NCI-H226 (cell line): ENCODE measurements around the gene ACSS1.

ENCODE experiments used
- DNase-seq: peaks from one replicate; pipeline ENCODE4 v3.0.0-alpha.2; 2015

ACSS1 gene

GRCh38 chr20:25030649-25031207 lies 27.2 kb downstream of the ACSS1 start:
- no peak for DNase-seq

GRCh38 chr20:25030007-25030648 lies 27.8 kb downstream of the ACSS1 start:
- no peak for DNase-seq

GRCh38 chr20:25025986-25026605 lies 31.8 kb downstream of the ACSS1 start:
- no peak for DNase-seq

DNA sequence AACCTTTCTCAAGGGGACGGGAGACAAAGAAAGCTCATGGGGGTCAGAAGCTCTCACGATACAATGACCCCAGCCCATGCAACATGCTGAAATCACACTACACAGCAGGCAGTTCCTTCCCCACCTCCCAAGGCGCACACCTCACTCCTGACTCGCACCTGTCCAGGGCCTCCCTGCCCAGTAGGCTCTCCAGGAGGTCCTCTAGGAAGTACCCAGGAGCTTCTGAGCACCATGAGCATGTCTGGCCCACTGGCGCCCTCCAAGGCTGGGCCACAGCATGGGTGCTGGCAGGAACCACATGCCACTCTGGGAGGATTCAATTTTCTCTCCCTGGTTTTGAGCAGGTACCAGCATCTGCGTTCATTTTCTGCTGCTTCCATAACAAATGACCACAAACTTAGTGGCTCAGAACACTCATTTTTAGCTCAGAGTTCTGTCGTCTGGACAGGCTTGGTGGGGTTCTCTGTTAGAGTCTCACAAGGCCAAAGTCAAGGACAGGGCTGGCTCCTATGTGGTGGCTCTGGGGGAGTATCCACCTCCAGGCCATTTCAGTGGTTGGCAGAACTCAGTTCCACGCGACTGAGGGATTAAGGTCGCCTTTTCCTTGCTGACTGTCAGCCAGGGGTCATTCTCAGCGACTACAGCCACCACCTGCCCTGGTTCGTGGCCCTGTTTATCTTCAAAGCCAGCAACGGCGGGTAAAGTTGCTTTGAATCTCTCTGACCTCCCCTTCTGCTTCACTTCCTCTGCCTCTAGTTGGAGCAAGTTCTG lies 32.7 kb downstream of the ACSS1 start:
- DNase-seq = no peak

DNA sequence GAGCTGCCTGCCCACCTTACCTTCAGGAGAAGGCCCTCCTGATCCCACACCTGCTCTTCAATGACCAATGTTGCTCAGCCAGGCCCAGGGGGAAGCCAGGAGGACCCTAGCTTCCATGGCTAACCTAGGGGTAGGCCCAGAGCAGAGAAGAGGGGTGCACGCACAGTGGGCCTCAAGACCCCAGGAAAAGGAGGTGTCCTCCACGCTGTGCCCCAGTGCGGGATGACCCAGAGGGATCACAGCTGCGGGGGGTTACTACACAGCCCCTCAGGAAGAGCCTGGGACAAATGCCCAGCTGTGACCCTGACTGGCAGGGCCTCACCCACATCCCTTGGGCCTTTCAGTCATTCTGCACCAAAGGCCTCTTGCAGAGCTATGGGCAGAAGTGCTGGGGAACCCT lies 33.8 kb downstream of the ACSS1 start:
- DNase-seq = no peak

DNA sequence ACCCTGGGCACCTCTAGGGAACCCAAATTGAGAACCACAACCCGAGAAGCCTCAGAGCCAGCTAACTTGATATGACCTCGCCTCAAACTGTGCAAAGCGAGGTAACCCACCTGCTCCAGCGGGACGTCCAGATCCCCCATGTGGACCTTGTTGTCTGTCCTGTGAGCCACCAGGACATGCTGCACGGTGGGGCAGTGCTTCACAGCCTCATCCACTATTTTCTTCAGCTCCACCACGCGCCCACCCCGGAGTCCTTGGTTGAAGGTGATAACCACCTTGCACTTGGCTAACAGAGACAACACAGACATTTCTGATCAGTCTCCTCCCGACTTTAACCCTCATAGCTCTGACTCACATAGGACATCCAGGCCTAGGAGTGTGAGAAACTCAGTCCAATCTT lies 34.6 kb downstream of the ACSS1 start:
- no peak for DNase-seq

GRCh38 chr20:25022680-25023079 lies 35.3 kb downstream of the ACSS1 start:
- DNase-seq = no peak

GRCh38 chr20:25021336-25021735 lies 36.6 kb downstream of the ACSS1 start:
- DNase-seq = no peak

DNA sequence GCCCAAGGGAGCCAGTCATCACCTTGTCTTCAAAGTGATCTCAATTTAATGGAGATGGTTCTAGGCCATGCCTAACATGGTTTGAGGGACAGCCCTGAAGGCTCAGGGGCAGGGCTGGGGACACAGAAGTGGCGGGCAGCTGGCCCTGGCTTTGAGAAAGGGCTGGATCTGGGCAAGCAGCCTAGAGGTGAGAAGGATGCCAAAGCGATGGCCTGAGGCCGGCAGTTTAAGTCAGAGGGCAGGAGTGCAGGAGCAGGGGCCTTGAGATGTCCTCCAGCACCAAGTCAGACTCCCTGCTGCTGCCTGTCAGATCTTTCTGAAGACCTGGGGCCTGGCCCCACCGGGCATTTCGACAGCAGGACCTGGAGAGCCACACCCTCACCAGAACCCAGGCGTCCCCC lies 37.0 kb downstream of the ACSS1 start:
- DNase-seq = no peak

GRCh38 chr20:25020345-25020744 lies 37.6 kb downstream of the ACSS1 start:
- DNase-seq = no peak

GRCh38 chr20:25019381-25020155 lies 38.4 kb downstream of the ACSS1 start:
- DNase-seq = no peak

- DNase-seq = no peak
Observed at GRCh38 chr20:25018841-25019240, 39.1 kb downstream of the ACSS1 start.

DNA sequence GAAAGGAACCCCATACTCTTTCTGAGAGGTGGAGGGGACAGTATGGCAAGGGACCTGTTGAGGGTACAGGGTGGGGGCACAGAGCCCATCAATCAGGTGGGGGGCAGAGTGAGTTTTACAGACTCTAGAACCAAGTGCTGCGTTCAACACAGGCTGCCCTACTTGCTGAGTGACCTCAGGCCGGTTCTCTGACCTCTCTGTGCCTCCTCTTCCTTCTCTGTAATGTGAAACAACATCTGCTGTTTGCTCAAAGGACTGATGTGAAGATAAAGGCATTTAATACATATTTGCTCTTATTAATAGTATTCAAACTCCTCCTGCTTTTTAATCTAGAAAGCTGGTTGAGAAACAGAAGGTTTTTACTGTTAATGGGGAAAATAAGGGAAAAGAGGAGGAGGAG lies 39.5 kb downstream of the ACSS1 start:
- no peak for DNase-seq

DNA sequence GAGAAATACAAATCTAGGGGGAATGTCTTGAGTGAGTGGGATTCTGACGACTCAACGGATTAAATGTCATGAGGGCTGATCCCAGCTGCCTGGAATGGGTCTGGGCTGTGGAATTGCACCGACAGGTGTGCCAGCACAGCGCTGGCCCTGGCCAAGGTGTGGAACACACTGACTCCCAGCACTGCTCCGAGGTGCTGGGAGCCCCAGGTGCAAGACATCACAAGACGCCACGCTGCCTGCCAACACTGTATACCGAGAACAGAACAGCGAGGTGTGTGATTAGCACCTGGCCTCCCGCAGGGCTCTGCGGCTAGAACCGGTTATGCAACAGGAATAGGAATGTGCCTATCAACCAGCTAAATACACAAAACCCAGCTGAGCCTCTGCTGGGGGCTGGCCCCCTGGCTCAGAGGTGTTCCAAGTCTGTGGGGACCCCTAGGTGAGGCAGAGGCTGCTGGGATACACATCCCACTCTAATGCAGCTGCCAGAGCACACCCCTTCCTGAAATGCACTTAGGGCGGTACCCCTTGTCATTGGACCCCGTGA lies 40.6 kb downstream of the ACSS1 start:
- no peak for DNase-seq

- DNase-seq = no peak
Observed at GRCh38 chr20:25016471-25016870, 41.5 kb downstream of the ACSS1 start.

- no peak for DNase-seq
Observed at GRCh38 chr20:25015986-25016385, 42.0 kb downstream of the ACSS1 start.

DNA sequence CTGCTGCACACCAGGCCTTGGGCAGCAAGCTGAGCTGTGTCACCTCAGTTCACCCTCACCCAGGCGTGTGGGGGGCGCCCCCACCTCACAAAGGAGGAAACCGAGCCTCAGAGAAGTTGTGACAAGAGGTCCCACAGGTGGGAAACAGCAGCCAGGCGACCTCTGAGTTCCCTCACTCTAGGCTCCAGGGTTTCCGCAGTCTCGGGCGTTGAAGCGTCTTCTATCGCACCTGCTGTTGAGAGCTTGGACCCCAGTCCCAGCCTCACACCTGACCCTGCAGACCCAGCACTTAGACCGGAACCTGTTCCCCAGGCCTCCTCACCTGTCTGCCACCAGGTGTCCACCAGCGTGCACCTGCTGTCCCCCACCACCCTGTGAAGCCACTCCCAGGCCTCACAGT lies 43.1 kb downstream of the ACSS1 start:
- no peak for DNase-seq

GRCh38 chr20:25013478-25014380 lies 44.2 kb downstream of the ACSS1 start:
- no peak for DNase-seq

GRCh38 chr20:25012616-25013189 lies 45.2 kb downstream of the ACSS1 start:
- DNase-seq = no peak

DNA sequence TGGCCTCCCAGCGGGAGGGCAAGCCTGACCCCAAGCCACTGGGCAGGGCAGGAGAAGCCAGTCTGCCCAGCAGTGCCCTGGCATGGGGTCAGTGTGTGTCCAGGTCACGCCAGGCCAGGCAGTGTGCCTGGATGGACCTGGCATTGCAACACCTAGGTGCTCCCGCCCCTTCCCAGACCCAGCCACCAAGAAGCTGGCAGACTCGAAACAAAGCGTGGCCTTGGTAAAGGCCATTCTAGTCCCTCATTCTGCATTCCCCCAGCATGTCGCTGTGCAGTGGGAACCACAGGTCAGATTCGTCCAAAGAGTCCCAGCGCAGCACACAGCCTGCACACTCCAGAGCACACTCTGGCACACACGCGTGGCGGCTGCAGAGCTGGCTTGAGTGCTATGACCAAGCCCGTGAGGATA lies 46.1 kb downstream of the ACSS1 start:
- no peak for DNase-seq

DNA sequence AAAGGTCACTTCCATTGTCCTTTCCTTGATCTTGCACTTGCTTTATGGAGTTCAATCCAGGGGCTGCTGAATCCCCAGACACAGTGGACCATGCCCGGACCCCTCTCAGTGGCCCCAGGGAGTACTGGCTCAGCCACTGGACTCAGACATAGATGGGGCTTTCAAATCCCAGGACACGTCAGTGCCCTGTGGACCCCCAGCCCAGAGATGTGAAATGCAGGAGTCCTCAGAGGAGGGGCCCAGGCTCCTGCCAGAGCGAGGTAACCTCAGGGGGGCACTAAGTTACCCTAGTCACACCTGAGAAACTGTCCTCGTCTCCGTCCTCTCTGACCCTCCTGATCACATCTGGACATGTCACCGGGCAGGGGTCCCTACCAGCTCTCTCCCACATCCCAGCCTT lies 46.7 kb downstream of the ACSS1 start:
- DNase-seq = no peak
